BLaER1 (cell line): Measurements from ENCODE around the gene ZNF669.
A peak's percentile ranks its signal among the peaks of the same experiment; 100 is the strongest.
"Not testable (repeated sequence)": the region's sequence is repeated elsewhere in the genome, so short reads cannot be mapped to it uniquely, and the experiment has no call there.

Experiments
- H3K27ac ChIP-seq: shearing (Covaris generic); formaldehyde crosslinking; 2 replicates; pipeline ENCODE4 v1.8.1; 2022
- H3K27me3 ChIP-seq: shearing (Covaris generic); formaldehyde crosslinking; 2 replicates; pipeline ENCODE4 v1.8.1; 2022
- H3K36me3 ChIP-seq: shearing (Covaris generic); formaldehyde crosslinking; 2 replicates; pipeline ENCODE4 v1.8.1; 2022
- H3K4me1 ChIP-seq: shearing (Covaris generic); formaldehyde crosslinking; 2 replicates; pipeline ENCODE4 v1.8.1; 2022
- H3K4me2 ChIP-seq: shearing (Covaris generic); formaldehyde crosslinking; 2 replicates; pipeline ENCODE4 v1.8.1; 2022
- H3K4me3 ChIP-seq: shearing (Covaris generic); formaldehyde crosslinking; 2 replicates; pipeline ENCODE4 v1.8.1; 2022
- H3K9ac ChIP-seq: shearing (Covaris generic); formaldehyde crosslinking; 2 replicates; pipeline ENCODE4 v1.8.1; 2022
- H3K9me3 ChIP-seq: shearing (Covaris generic); formaldehyde crosslinking; 2 replicates; pipeline ENCODE4 v1.8.1; 2022
- H4K20me1 ChIP-seq: shearing (Covaris generic); formaldehyde crosslinking; 2 replicates; pipeline ENCODE4 v1.8.1; 2022
- Cebpa-rat ChIP-seq: shearing (Covaris generic); IDR thresholded peaks from 2 replicates; pipeline ENCODE4 v1.8.1; 2022

ZNF669 gene

DNA sequence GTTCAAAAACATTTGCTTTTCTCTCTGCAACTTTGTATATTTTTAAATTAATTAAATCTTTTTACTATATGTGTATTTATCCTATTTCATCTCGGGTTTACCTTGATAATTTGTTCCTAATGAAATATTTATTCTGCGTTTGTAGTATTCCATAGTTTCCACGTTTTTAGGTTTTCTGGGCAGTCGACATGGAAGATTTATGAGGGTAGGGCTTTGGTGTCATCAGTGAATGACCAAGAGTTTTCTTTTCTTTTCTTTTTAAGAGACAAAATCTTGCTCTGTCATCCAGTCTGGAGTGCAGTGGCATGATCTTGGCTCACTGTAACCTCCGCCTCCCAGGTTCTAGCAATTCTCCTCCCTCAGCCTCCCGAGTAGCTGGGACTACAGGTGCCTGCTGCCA lies 17.2 kb upstream of the ZNF669 start:
- Histone ChIP-seq H3K9ac (no peak overlapping the region), H3K27me3 (no peaks in the 10 kb centered on the region), H3K9me3 (peaks cover 16% of the 10 kb centered on the region), H3K27ac (no peak overlapping the region), H3K36me3 (no peaks in the 10 kb centered on the region), H3K4me3 (no peak overlapping the region), H3K4me2 (no peak overlapping the region), H4K20me1 (no peaks in the 10 kb centered on the region), H3K4me1 (no peaks in the 10 kb centered on the region)
- TF ChIP-seq Cebpa-rat: no peak

DNA sequence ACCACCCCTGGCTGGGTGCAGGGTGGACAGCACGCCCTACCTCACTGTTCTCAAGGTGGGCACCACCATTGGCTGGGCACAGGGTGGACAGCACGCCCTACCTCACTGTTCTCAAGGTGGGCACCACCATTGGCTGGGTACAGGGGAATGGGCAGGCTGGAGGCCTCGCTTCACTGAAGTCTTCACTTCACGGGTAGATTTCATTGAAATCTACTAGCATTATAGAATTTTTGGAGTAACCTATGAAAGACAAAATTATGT lies 16.2 kb upstream of the ZNF669 start:
- H3K36me3 ChIP-seq, H3K27ac ChIP-seq, H3K27me3 ChIP-seq, H3K4me2 ChIP-seq, H3K4me3 ChIP-seq, H3K9ac ChIP-seq, H3K4me1 ChIP-seq, H4K20me1 ChIP-seq: not testable (repeated sequence)
- H3K9me3 ChIP-seq: peaks cover 17% of the 10 kb centered on the region

GRCh38 chr1:247119600-247120407 lies 15.6 kb upstream of the ZNF669 start:
- Histone ChIP-seq H3K27me3 (peaks cover 3% of the 10 kb centered on the region; the same call in 1 of the 2 replicates), H3K9ac (no peak overlapping the region), H3K4me1 (no peaks in the 10 kb centered on the region), H3K27ac (no peak overlapping the region), H3K36me3 (no peaks in the 10 kb centered on the region), H3K4me3 (no peak overlapping the region), H4K20me1 (no peaks in the 10 kb centered on the region), H3K4me2 (no peak overlapping the region), H3K9me3 (peaks cover 15% of the 10 kb centered on the region)
- no peak for TF ChIP-seq Cebpa-rat

GRCh38 chr1:247118946-247119446 lies 14.8 kb upstream of the ZNF669 start:
- Histone ChIP-seq H3K9me3 (peaks cover 11% of the 10 kb centered on the region), H3K4me3 (no peak overlapping the region), H3K4me2 (no peak overlapping the region), H3K4me1 (no peaks in the 10 kb centered on the region), H4K20me1 (no peaks in the 10 kb centered on the region), H3K36me3 (no peaks in the 10 kb centered on the region), H3K27me3 (peaks cover 11% of the 10 kb centered on the region), H3K9ac (no peak overlapping the region), H3K27ac (no peak overlapping the region)
- no peak for TF ChIP-seq Cebpa-rat

- 0 out of 2 replicates have a peak, but pooled peaks cover 5% of the 10 kb centered on the region for H3K4me1 ChIP-seq
- TF ChIP-seq Cebpa-rat: no peak
- no peak overlapping the region for H3K9ac ChIP-seq
- H3K27me3 ChIP-seq: peaks cover 45% of the 10 kb centered on the region
- peaks cover 16% of the 10 kb centered on the region; the same call in 1 of the 2 replicates for H4K20me1 ChIP-seq
- no peak overlapping the region for H3K4me3 ChIP-seq
- no peak overlapping the region for H3K4me2 ChIP-seq
- no peaks in the 10 kb centered on the region for H3K36me3 ChIP-seq
- no peak overlapping the region for H3K27ac ChIP-seq
- peaks cover 32% of the 10 kb centered on the region for H3K9me3 ChIP-seq
Observed at GRCh38 chr1:247115545-247115944, 11.4 kb upstream of the ZNF669 start.

DNA sequence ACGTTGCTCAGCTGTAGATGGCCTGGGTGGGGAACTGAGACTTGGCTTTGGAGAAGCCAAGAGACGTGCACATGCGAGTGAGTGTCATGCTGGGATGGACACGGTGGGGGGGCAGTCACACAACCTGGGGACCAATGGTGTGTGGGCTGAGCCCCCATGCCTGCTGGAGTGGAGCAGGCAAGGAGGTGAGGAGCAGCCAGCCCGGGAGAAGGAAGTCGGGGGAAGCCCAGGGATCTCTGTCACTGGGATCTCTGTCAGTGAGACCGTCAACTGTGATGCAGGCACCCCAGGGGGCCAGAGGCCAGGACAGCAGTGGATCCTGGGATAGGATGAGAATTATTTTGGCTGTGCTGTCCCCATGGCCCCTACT lies 11.0 kb upstream of the ZNF669 start:
- Histone ChIP-seq H3K27me3 (peaks cover 49% of the 10 kb centered on the region), H3K4me2 (no peak overlapping the region)

DNA sequence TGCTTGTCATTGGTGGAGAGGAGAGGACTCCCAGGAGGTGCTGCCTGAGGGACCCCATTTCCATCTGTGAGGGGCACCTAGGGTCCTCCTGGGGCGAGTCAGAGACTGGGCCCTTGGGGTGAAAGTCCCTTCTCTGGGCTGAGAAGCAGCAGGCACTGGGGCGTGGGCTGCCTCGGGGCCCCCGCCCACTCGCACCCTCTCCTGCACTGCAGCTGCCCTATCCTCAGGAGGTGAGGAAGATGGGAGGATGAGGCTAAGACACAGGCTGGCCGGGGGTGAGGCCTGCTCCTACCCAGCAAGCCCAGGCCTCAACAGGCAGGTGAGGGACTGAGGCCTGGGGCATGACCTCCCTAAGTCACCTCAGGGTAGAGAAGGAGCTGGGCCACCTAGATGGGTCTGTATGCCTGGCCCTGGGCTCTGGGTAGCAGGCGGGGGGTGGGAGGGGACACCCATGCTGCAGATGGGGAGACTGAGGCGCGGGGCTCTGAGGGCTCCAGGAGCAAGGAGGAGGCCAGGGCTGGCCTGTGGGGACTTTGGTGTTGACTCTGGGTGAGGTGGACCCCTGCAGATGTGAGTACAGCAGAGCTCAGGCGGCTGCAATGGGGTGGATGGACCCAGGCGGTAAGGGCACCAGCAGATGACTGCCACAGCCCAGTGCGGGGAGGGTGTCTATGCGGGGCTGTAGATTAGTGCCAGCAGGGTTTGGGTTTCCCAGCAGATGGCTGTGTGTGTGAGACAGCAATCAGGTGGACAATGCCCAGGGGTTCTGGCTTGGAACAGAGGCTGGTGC lies 10.4 kb upstream of the ZNF669 start:
- H3K4me2 ChIP-seq: no peak overlapping the region
- no peak overlapping the region for H3K27ac ChIP-seq
- peaks cover 42% of the 10 kb centered on the region for H3K9me3 ChIP-seq
- H3K36me3 ChIP-seq: no peaks in the 10 kb centered on the region
- H3K27me3 ChIP-seq: peaks cover 55% of the 10 kb centered on the region
- H3K4me1 ChIP-seq: 0 out of 2 replicates have a peak, but pooled peaks cover 5% of the 10 kb centered on the region
- H3K4me3 ChIP-seq: no peak overlapping the region
- peaks cover 16% of the 10 kb centered on the region; the same call in 1 of the 2 replicates for H4K20me1 ChIP-seq
- no peak for TF ChIP-seq Cebpa-rat
- no peak overlapping the region for H3K9ac ChIP-seq

More for the DNA sequence above, 11.0 kb upstream of the ZNF669 start:
- Histone ChIP-seq H4K20me1 (peaks cover 16% of the 10 kb centered on the region; the same call in 1 of the 2 replicates), H3K4me1 (0 out of 2 replicates have a peak, but pooled peaks cover 5% of the 10 kb centered on the region), H3K36me3 (no peaks in the 10 kb centered on the region), H3K27ac (no peak overlapping the region), H3K9me3 (peaks cover 36% of the 10 kb centered on the region), H3K4me3 (no peak overlapping the region), H3K9ac (no peak overlapping the region)
- TF ChIP-seq Cebpa-rat: no peak

DNA sequence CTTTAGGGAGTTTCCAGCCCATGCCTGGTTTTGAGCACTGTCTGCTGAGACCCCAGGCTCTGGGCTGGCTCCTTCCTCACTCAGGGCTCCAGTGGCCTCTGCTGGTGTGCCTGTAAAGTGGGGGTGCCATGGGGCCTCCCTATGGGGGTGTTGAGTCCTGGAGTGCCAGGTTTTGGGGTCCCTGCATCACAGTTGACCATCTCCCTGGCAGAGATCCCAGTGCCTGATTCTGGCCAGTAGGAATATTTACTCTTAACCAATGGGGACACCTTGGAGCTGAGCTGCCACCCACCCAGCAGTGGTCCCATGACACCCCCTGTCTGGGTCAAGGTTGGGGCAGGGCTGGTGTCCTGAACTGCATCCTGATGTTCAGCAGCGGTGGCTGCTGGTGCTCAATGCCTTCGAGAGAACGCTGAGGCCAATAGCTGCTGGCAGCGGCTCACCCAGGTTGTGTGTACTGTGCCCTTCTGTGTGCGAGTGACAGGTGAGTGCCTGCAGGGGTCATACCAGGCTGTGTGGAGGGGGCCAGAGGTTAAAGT lies 9.6 kb upstream of the ZNF669 start:
- TF ChIP-seq Cebpa-rat: no peak
- Histone ChIP-seq H3K4me1 (0 out of 2 replicates have a peak, but pooled peaks cover 5% of the 10 kb centered on the region), H4K20me1 (peaks cover 16% of the 10 kb centered on the region; the same call in 1 of the 2 replicates), H3K27ac (no peak overlapping the region), H3K4me2 (no peak overlapping the region), H3K36me3 (no peaks in the 10 kb centered on the region), H3K9ac (no peak overlapping the region), H3K9me3 (peaks cover 49% of the 10 kb centered on the region), H3K27me3 (peaks cover 63% of the 10 kb centered on the region), H3K4me3 (no peak overlapping the region)

- no peaks in the 10 kb centered on the region for H3K36me3 ChIP-seq
- peaks cover 70% of the 10 kb centered on the region for H3K27me3 ChIP-seq
- H3K9me3 ChIP-seq: peaks cover 56% of the 10 kb centered on the region
- no peak overlapping the region for H3K4me2 ChIP-seq
- 0 out of 2 replicates have a peak, but pooled peaks cover 5% of the 10 kb centered on the region for H3K4me1 ChIP-seq
- H3K9ac ChIP-seq: no peak overlapping the region
- no peak overlapping the region for H3K4me3 ChIP-seq
- H4K20me1 ChIP-seq: peaks cover 16% of the 10 kb centered on the region; the same call in 1 of the 2 replicates
- H3K27ac ChIP-seq: no peak overlapping the region
- TF ChIP-seq Cebpa-rat: no peak
Observed at GRCh38 chr1:247113094-247113497, 8.9 kb upstream of the ZNF669 start.

- Histone ChIP-seq H3K4me2 (no peak overlapping the region; the same call in 1 of the 2 replicates), H3K9ac (no peak overlapping the region), H3K36me3 (no peaks in the 10 kb centered on the region), H3K9me3 (peaks cover 56% of the 10 kb centered on the region), H3K27ac (no peak overlapping the region), H4K20me1 (peaks cover 16% of the 10 kb centered on the region; the same call in 1 of the 2 replicates), H3K27me3 (peaks cover 73% of the 10 kb centered on the region), H3K4me1 (0 out of 2 replicates have a peak, but pooled peaks cover 5% of the 10 kb centered on the region), H3K4me3 (peak overlapping the region; percentile 58; the same call in 1 of the 2 replicates)
- no peak for TF ChIP-seq Cebpa-rat
Observed at GRCh38 chr1:247112479-247112781, 8.3 kb upstream of the ZNF669 start.
